Tibial nerve (tissue), 3 donors: ENCODE measurements around the gene CYYR1.

Experiments used
- EP300 ChIP-seq, 2 donors: sonication (generic); formaldehyde crosslinking; IDR thresholded peaks; one replicate each; pipeline ENCODE4 v1.6.1; 2017; ENCODE audit warnings: antibody characterized with exemption in 2 of 2, mild to moderate bottlenecking in 1 of 2
- POLR2A ChIP-seq, 2 donors: fragments of 450-650 bp; IDR thresholded peaks; one replicate each; pipeline ENCODE4 v1.6.1; 2017; ENCODE audit warnings: antibody characterized with exemption in 2 of 2, mild to moderate bottlenecking in 2 of 2, moderate library complexity in 2 of 2

GRCh38 chr21:26441149-26441548, 131.9 kb downstream of the CYYR1 start:
- TF ChIP-seq EP300 (IDR thresholded peaks at IDR 0.05) (no peak), POLR2A (IDR thresholded peaks at IDR 0.05) (no peak)
